Measurements from ENCODE around the gene CRTC1.

CRTC1 gene

DNA sequence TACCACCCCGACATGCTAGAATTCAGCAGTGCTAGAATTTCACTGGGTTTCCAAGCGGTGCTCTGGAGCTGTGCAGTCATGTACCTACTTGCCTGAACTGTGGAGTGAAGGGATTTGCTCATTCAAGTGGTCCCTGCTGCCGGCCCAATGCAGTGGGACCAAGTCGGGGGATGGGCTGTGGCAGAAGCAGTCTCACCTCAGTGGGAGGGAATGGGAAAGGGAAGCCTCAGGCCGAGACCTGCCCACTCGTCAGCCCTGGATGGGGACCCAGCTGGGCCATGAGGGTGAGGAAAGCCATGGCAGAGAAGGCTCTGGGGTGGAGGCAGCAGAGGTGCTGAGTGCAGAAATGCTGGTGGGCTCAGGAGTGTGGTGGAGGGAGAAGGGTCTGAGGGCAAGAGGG is 31.7 kb upstream of the CRTC1 start:
- DNase-seq, result no peak

DNA sequence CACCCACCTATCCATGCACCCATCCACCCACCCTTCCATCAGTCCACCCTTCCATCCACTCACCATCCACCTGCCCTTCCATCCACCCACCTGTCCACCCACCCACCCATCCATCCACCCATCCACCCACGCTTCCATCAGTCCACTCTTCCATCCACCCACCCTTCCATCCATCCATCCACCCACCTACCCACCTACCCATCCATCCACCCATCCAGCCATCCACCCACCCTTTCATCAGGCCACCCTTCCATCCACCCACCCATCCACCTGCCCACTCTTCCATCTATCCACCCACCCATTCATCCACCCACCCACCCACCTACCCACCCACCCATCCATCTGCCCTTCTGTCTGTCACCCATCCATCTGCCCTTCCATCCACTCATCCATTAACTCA is 29.6 kb upstream of the CRTC1 start:
- DNase-seq, result no peak

DNA sequence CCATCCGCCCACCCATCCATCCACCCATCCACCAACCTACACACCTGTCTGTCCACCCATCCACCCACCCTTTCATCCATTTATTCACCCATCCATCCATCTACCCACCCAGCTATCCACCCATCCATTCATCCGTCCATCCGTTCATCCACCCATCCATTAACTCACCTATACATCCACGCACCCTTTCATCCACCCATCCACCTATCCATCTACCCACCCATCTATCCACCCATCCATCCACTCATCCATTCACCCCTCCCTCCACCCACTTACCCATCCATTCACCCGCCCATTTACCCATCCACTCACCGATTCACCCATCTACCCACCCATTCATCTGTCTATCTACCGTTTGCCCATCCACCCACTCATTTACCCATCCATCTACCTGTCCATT is 29.0 kb upstream of the CRTC1 start:
- DNase-seq, result no peak

DNA sequence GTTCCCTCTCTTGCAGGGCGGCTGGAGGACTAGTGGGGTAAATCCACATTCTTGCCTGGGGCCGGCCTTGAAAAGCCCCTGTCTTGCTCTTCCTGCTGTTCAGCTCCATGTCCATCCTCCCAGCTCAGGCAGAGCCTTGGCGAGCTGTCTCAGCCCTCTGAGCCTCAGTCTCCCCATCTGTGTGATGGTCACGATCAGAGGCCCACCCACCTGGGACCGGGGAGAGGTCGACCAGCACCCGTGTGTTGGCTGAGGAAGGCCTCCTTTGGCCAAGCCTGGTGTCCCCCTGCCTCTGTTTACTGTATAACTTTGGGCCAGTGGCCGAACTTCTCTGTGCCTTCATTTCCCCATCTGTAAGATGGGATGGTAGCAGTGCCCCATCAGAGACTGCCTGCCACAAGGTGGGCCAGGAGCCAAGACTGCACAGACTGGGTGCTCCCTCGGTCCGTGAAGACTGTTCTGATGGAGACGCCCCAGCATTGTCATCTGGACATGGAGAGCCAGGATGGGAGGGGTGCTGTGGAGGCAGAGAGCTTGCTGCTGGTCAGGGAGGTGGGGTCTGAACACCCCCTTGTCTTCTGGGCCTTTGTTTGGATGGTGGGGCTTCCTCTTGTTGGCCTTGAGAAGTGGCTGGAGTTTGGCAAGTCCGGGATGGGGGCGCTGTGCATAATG is 28.2 kb upstream of the CRTC1 start:
- DNase-seq, result no peak

DNA sequence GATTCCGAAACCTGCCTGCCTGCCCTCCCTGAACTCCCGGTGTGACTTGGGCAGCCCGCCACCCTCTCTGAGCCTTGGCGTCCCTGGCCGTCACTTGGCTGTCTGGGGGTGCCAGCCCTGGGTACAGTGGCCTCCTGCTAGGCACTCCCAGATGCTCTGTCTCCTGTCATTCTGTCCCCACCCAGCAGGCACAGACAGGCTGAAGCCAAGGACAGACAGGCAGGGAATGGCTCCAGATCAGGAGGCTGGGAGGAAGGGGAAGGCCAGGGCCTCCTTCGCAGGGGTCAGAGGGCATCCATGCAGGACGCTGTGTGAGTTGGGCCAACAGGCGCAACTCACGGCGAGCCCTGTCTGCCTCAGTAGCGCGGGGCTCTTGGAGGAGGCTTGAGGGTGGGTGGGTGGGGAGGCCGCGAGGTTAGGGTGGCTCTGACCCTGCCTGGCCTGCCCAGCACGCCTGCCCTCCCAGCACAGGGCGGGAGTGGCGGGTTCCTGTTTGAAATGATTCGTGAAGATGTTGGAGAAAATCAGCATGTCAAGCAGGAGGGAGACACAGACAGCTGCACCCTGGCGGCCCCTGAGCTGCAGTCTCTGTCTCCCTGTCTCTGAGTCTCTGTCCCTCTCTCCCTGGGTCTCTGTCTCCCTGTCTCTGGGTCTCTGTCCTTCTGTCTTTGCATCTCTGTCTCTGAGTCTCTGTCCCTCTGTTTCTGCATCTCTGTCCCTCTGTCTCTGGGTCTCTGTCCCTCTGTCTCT is 27.0 kb upstream of the CRTC1 start:
- DNase-seq, result no peak

DNA sequence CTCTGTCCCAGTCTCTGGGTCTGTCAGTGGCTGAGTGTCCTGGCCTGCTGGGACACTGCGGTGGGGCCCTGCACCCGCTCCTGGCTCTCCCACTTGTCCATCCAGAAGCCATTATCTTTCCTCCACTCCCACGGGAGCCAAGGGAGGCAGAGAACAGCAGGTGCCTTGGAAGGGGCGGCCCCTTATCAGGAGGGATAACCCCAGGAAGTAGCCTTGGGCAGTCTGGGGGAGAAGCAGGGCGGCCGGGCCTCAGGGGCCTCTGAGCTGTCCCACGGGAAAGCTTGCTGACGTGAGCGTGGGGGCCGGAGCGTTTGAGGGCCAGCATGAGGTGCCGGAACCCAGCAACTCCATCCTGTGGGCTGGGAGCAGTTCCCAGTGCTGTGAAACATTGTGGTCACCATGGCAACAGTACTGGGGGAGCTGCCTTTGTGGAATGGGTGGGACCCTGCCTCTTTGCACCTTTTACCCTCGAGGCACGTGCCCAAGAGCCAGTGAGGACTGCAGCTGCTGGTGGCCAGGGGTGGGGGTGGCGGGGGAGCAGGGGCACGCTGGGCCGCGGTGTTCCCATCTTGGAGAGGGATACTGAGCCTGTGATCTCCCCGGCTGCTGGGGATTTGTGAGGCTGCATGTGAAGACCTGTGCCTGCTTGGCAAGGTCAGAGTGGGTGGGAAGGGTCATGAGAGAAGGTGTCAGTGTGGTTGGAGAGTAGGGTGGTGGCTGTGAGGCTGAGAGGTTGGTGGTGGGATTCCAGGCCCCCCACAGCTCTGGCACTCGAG is 25.7 kb upstream of the CRTC1 start:
- no peak for DNase-seq

DNA sequence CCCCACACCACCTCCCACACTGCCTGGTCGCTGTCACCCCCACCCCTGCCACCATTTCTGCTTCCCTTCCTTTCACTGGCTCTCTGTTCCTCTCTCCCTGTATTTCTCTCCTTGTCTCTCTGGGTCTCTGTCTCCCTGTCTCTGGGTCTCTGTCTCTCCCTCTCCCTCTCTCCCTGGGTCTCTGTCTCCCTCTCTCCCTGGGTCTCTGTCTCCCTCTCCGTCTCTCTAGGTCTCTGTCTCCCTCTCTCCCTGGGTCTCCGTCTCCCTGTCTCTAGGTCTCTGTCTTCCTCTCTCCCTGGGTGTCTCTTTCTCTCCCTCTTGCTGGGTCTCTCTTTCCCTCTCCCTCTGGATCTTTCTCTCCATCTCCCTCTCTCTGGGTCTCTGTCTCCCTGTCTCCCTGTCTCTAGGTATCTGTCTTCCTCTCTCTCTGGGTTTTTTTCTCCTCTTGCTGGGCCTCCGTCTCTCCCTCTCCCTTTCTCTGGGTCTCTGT is 25.1 kb upstream of the CRTC1 start:
- no peak for DNase-seq

DNA sequence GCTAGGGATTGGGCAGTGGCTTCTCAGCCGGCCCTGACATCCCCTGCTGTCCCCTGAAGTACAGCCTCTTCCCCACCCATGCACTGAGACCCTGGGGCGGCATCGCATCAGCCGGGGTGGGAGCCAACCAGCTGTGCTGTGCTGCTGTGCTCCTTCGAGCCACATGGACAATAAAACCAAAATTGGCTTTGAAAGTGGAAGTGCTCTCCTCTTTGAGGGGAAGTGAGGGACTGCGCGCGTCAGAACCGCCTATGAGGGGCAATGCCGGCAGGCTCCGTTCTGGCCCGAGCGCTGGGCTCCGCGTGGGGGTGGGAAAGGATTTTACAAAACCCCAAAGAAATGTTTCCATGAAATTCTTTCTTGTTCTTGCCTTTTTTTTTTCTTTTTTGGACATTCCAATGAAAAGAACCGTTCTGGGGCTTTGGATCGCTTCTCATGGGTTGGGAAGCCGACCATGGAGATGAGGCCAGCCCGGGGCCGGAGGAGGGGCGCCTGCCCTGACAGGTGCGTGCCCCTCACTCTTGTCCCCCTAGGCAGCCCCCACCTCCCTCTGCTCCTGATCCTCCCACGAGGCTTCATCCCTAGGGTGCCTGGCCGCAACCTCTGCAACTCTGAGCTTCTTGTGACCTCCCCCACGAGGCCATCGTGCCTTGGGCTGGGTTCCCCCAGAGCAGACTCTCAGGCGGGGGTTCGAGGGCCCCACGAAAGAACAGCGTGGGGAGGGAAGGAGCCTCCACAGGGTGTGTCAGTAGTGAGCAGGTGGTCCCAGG is 24.0 kb upstream of the CRTC1 start:
- no peak for DNase-seq

DNA sequence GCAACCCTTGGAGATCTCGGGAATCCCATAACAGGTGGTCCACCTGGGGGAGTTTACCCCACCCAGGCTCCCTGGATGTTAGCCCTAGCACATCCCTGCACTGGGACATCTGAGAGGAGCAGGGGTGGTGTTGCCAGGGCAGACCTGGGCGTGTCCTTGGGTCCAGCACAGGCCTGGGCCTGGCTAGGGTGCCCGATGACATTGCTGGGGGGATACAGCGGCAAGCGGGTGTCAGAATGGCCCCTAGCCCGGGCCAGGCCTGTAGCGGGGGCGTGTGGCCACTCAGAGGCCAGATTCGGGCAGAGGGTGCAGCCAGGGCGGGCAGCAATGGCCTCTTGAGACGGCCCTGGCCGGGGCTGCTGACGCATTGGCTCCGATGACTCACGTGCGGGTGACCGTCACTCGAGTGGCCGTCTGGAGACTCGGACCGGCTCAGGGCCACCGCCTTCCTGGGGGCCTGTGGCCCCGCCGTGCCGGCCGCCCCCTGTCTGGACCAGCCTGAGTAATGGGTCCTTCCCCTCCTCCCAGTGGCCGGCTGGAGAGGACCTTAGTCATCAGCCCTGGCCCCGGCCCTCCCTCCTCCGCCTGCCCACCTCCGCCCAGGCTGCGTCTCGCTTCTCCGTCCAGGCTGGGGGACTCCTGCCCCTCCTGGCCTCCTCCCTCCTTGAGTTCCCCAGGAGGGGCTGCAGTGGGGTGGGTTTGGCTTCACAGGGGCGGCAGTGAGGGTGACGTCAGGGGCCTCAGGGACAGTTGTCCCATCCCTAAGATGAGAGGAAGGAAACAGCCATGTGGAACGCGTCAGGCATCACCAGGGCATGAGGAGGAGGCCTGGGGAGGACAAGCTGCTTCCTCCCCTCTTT is 23.2 kb upstream of the CRTC1 start:
- DNase-seq, result no peak

DNA sequence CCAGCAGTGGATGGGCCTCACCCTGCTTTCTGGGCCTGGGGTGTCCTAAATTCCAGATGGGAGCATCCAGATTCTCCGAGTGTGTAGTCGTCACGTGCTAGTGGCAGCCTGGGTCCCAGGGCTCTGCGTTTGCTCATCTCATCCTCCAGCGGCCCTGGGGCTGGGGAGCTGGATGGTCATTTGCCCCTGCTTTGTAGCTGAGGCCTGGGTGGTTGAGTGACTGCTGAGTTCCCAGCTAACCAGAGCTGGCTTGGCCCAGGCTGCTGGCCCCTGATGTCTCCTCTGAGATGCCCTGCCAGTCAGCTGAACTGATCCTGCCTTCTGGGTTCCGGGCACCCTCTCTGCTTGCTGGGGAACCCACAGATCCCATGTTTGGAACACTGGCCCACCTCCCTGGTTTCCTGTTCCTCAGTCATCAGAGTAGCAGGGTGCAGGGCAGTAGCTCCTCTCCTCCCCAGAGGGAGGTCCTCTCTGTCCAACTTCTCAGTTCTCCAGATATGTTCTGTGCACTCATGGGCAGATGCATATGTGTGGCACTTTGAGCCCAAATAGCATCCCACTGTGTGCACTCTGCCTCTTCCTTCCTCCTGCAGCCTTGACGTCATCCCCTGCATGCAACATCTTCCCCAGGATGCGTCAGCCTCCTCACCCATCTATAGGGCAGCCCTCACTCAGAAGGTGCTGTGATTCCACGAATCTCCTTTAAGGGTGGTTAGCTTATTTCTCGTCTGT is 22.4 kb upstream of the CRTC1 start:
- no peak for DNase-seq

DNA sequence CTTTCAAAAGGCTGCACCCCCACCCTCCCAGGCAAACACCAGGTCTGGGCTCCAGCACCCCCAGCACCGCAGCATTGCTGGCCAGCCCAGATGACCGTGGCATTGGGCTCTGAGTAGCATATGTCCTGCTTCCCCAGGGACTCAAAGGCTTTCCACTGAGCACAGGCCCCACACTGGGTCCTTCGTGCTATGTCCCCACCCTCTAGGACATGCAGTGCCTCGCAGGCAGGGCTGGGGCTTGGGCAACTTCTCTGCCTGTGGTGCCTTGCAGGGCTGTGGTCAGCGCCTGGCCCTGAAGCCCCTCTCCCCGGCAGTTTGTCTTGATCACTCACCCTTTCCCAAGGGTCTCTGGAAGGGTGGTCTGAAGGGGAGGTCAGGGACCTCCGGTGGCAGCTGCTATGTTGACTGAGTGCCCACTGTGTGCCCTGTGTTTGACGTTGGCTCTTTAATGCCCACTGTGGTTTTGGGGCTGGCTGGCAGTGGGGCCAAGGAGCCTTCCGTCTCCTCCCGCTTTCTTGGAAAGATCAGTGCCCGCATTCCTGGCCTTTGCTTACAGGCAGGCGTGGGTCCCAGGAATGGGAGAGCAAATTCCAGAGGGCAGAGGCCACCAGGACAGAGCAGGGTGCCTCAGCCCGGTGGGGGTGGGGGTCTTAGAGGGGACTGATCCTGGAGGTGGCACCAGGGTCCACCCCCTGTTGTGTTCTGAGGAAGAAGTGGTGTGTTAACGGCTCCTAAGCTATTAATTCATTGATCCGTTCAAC is 20.3 kb upstream of the CRTC1 start:
- no peak for DNase-seq

DNA sequence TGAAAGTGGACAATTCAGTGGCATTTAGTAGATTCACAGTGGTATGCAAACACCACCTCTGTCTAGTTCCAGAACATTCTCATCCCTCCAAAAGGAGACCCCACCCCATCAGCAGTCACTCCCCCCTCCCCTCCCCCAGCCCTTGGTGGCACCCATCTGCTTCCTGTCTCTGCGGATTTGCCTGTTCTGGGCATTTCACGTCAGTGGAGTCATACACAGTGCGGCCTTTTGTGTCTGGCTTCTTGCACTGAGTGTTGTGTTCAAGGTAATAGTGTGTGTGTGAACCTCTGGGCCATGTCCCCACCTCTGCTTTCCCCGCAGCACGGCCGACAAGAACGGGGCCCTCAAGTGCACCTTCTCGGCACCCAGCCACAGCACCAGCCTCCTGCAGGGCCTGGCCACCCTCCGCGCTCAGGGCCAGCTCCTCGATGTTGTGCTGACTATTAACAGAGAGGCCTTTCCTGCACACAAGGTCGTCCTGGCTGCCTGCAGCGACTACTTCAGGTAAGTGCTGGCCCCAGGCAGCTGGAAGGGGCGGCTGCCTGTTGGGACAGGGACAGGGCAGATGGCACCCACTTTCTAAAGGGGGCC is 19.4 kb upstream of the CRTC1 start:
- DNase-seq, result no peak

DNA sequence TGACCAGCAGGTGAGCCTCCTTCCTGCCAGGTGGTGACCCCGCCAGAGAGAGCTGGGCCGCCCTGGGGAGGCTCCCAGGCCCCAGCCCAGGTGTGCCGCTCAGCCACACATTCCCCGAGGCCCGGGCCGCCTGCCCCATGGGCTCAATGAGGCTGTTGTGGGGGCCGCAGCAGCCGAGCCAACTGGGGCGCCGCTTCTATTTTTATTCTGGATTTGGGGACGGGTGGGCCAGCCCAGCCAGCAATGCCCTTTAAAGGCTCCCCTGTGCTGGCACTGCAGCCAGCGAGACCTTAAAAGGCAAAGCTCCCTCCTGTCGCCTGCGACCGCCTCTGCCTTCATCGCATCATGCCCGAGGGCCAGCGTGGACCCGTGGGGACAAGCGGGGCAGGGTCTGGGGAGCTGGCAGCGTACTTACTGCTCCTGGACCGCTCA is 17.7 kb upstream of the CRTC1 start:
- DNase-seq, result no peak

DNA sequence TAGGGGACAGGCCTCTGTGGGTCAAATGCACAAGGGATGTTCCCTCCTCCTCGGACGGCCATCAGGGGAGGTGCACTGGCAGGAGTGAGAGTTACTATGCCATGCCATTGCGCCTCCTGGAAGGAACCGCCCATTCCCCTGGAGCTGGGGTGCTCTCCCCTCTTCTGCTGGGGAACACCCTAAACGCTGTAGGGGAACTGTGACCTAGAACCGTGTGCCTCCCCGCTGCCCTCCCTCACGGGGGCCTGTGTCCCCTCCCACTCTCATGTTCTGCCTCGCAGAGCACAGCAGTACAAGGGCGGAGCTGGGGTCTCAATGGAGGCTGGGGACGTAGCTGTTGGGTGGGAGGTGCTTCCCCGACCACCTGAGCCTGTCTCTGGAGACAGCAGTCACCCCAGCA is 17.2 kb upstream of the CRTC1 start:
- no peak for DNase-seq

DNA sequence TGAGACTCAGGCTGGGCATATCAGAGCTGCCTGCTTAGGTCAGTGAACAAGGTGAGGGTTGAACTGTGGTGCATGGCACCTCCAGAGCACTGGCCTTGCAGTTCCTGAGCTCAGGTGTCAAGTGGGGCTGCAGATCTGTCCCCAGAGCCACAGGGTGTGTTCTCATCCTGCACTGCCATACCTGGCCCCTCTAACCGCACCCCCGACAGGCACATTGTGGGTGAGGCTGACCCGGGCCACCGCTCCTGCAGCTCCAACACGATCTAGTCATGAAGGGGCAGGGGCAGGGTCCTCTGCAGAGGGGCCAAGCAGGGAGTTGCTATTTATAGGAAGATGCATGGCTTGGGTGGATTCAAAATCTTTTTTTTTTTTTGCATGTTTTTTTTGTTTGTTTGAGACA is 16.7 kb upstream of the CRTC1 start:
- no peak for DNase-seq

DNA sequence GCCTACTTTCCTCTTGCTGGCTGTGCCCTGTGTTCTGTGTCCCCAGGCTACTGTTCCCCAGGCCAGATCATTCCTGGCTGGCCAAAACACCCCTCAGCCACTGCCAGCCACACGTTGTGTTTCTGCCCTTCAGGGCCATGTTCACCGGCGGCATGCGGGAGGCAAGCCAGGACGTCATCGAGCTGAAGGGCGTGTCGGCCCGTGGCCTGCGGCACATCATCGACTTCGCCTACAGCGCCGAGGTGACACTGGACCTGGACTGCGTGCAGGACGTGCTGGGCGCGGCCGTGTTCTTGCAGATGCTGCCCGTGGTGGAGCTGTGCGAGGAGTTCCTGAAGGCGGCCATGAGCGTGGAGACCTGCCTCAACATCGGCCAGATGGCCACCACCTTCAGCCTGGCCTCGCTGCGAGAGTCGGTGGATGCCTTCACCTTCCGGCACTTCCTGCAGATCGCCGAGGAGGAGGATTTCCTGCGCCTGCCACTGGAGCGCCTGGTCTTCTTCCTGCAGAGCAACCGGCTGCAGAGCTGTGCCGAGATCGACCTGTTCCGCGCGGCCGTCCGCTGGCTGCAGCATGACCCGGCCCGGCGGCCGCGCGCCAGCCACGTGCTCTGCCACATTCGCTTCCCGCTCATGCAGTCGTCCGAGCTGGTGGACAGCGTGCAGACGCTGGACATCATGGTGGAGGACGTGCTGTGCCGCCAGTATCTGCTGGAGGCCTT is 15.8 kb upstream of the CRTC1 start:
- DNase-seq, result no peak

DNA sequence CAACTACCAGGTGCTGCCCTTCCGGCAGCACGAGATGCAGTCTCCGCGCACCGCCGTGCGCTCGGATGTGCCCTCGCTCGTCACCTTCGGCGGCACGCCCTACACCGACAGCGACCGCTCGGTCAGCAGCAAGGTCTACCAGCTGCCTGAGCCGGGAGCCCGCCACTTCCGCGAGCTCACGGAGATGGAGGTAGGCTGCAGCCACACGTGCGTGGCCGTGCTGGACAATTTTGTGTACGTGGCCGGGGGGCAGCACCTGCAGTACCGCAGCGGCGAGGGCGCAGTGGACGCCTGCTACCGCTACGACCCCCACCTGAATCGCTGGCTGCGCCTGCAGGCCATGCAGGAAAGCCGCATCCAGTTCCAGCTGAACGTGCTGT is 15.2 kb upstream of the CRTC1 start:
- no peak for DNase-seq

DNA sequence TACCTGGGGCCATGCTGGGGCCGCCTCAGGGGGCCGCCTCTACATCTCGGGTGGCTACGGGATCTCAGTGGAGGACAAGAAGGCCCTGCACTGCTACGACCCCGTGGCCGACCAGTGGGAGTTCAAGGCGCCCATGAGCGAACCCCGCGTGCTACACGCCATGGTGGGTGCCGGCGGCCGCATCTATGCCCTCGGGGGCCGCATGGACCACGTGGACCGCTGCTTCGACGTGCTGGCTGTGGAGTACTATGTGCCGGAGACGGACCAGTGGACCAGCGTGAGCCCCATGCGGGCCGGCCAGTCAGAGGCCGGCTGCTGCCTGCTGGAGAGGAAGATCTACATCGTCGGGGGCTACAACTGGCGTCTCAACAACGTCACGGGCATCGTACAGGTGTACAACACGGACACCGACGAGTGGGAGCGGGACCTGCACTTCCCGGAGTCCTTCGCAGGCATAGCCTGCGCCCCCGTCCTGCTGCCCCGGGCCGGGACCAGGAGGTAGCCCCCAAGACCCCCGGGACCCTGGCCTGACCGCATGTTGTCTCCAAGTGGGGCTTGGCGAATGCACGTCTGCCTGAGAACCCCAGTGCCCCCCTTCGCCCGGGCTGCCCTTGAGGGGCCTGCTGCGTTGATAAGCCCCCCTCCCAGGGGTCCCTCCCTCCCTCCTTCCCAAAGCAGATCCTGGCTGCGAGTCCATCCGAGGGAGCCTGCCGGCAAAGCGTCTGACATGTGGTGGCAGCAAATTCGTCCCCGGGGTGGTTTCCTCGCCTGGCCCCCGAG is 14.5 kb upstream of the CRTC1 start:
- DNase-seq, result no peak

DNA sequence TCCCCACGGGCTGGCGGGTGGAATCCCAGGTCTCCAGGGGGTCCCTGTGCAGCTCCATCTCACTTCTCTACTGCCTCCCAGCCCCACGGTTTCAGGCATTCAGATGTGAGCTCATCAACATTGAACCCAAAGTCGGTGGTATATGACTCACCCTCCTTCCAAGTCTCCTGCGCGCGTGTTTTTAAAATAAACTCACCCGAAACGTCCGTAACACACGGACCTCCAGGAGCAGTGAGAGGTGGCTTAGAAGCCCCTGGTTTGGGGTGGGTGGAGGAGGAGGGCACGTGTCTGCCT is 14.0 kb upstream of the CRTC1 start:
- DNase-seq, result no peak

All from activated naive CD4-positive, alpha-beta T cell treated with Interleukin-2 at 50 U/mL for 16 hours (primary cell).